GM19455 (cell line): ENCODE data around the gene ARHGAP9.
A peak's percentile ranks its signal among the peaks of the same experiment; 100 is the strongest.
"Not testable (repeated sequence)": the region's sequence is repeated elsewhere in the genome, so short reads cannot be mapped to it uniquely, and the experiment has no call there.

Experiments
- ATAC-seq: cut with Tn5 transposase; IDR thresholded peaks from one replicate; pipeline ENCODE4 v1.9.1; 2021; ENCODE audit not compliant: unreplicated experiment

ARHGAP9 gene

GRCh38 chr12:57439762-57440266, 39.9 kb downstream of the ARHGAP9 start:
- ATAC-seq: no peak

- ATAC-seq: no peak
Measured at GRCh38 chr12:57438400-57438799, 41.3 kb downstream of the ARHGAP9 start.

GRCh38 chr12:57435293-57435692, 44.4 kb downstream of the ARHGAP9 start:
- ATAC-seq: no peak

- no peak for ATAC-seq
Measured at GRCh38 chr12:57434517-57435223, 45.0 kb downstream of the ARHGAP9 start, which contains the start of gene INHBC. Gene INHBC, plus strand, starts transcription at chr12:57434784. Its CDS starts 103 bp downstream, at chr12:57434887.

- ATAC-seq: no peak
Measured at GRCh38 chr12:57433370-57433769, 46.3 kb downstream of the ARHGAP9 start.

GRCh38 chr12:57431654-57432188, 47.9 kb downstream of the ARHGAP9 start:
- no peak for ATAC-seq

- ATAC-seq: peak; percentile 92
Measured at GRCh38 chr12:57430931-57431566, 48.6 kb downstream of the ARHGAP9 start, which contains the start of gene R3HDM2. Gene R3HDM2, minus strand, starts transcription at chr12:57431043. Its CDS starts 120,615 bp downstream, at chr12:57310428.

GRCh38 chr12:57430112-57430930, 49.3 kb downstream of the ARHGAP9 start:
- ATAC-seq: peak; percentile 46

GRCh38 chr12:57429473-57430111, 50.1 kb downstream of the ARHGAP9 start:
- no peak for ATAC-seq

- ATAC-seq: no peak
Measured at GRCh38 chr12:57428965-57429364, 50.7 kb downstream of the ARHGAP9 start.

GRCh38 chr12:57426948-57427347, 52.7 kb downstream of the ARHGAP9 start:
- ATAC-seq: not testable (repeated sequence)
